Uterus (tissue), 4 donors: ENCODE results near the gene CHRNA4. TPM values are rescaled to one million over a fixed set of nuclear protein-coding genes. Genes with fewer than 3 reads are reported as not detected.
"Not testable (repeated sequence)": the region's sequence is repeated elsewhere in the genome, so short reads cannot be mapped to it uniquely, and the experiment has no call there.

Experiments used
- DNase-seq, 2 donors: peaks; one replicate each; pipeline ENCODE4 v3.0.0-alpha.2; 2019 to 2020
- H3K27ac ChIP-seq, 2 donors: fragments of 200-600 bp; sonication (generic); 1 replicate in 1 of 2; 2 replicates in 1 of 2; pipeline ENCODE4 v1.5.1; 2016 to 2018
- H3K27me3 ChIP-seq, 2 donors: fragments of 200-600 bp; sonication (generic); one replicate each; pipeline ENCODE4 v1.5.1; 2018 to 2019; ENCODE audit warnings: control low read depth in 1 of 2
- H3K36me3 ChIP-seq, 2 donors: fragments of 200-600 bp; sonication (generic); one replicate each; pipeline ENCODE4 v1.5.1; 2019; ENCODE audit warnings: control low read depth in 1 of 2
- H3K4me1 ChIP-seq, 2 donors: fragments of 200-600 bp; sonication (generic); one replicate each; pipeline ENCODE4 v1.5.1; 2018 to 2019; ENCODE audit warnings: control low read depth in 1 of 2
- H3K4me3 ChIP-seq, 2 donors: fragments of 200-600 bp; sonication (generic); 1 replicate in 1 of 2; 2 replicates in 1 of 2; pipeline ENCODE4 v1.5.1; 2018 to 2019; ENCODE audit warnings: mild to moderate bottlenecking in 1 of 2
- H3K9me3 ChIP-seq, 2 donors: fragments of 200-600 bp; sonication (generic); one replicate each; pipeline ENCODE4 v1.5.1; 2019; ENCODE audit warnings: control low read depth in 1 of 2
- CTCF ChIP-seq, 4 experiments: fragments of 200-600 bp in 2 of 4; fragments of 450-650 bp in 2 of 4; sonication (generic) in 2 of 4; IDR thresholded peaks; one replicate each; pipeline ENCODE4 v1.5.1; 2016 to 2019; ENCODE audit warnings: antibody characterized with exemption in 4 of 4, mild to moderate bottlenecking in 2 of 4, moderate library complexity in 1 of 4
- POLR2A ChIP-seq, 2 donors: fragments of 450-650 bp; IDR thresholded peaks; one replicate each; pipeline ENCODE4 v1.6.1; 2016; ENCODE audit warnings: antibody characterized with exemption in 2 of 2, mild to moderate bottlenecking in 1 of 2, moderate library complexity in 1 of 2
- intact Hi-C: fragments of 100-400 bp; cut with DNase I; formaldehyde crosslinking; loops from one replicate; pipeline ENCODE4 v1.15.1; 2023; ENCODE audit warnings: low total_unique reads
- total RNA-seq, 4 donors: library from RNA; depleted of rRNA in 3 of 4; stranded (reverse); fragments of >200 nt in 3 of 4; gene quantifications; one replicate each; pipeline versions ENCODE4 v1.1.0 to v1.2.4, GENCODE V29; 2014 to 2023
- donor health status: DM: yes; HTN: yes; CAD: no.

Gene CHRNA4
- total RNA-seq, 4 donors from 2014 or later: 0.21 to 1.5 TPM; not detected in 2

GRCh38 chr20:63337786-63338420 is 23.2 kb downstream of the CHRNA4 start:
- Histone ChIP-seq H3K36me3 (no peaks in the 10 kb centered on the region), H3K9me3 (no peaks in the 10 kb centered on the region), H3K27me3 (no peaks in the 10 kb centered on the region), H3K4me3 (no peak overlapping the region), H3K27ac (no peak overlapping the region), H3K4me1 (no peaks in the 10 kb centered on the region)
- no peak for DNase-seq
- no peak for TF ChIP-seq CTCF (IDR thresholded peaks at IDR 0.05)
- TF ChIP-seq POLR2A (IDR thresholded peaks at IDR 0.05): no peak
- intact Hi-C loops: no loop called here

GRCh38 chr20:63336232-63336752 is 24.9 kb downstream of the CHRNA4 start:
- Histone ChIP-seq H3K27ac (no peak overlapping the region), H3K27me3 (no peaks in the 10 kb centered on the region), H3K4me3 (no peak overlapping the region), H3K9me3 (peaks cover 0 to 3% of the 10 kb centered on the region in 2 donors), H3K4me1 (no peaks in the 10 kb centered on the region), H3K36me3 (no peaks in the 10 kb centered on the region)
- DNase-seq: no peak
- no peak for TF ChIP-seq POLR2A (IDR thresholded peaks at IDR 0.05)
- no peak for TF ChIP-seq CTCF (IDR thresholded peaks at IDR 0.05)
- intact Hi-C loops: no loop called here

- H3K4me1 ChIP-seq: no peaks in the 10 kb centered on the region
- TF ChIP-seq CTCF (IDR thresholded peaks at IDR 0.05): no peak
- no peak for TF ChIP-seq POLR2A (IDR thresholded peaks at IDR 0.05)
- DNase-seq: no peak
- peaks cover 0 to 3% of the 10 kb centered on the region in 2 donors for H3K9me3 ChIP-seq
- H3K36me3 ChIP-seq: no peaks in the 10 kb centered on the region
- intact Hi-C loops: no loop called here
- no peaks in the 10 kb centered on the region for H3K27me3 ChIP-seq
- no peak overlapping the region for H3K27ac ChIP-seq
- no peak overlapping the region for H3K4me3 ChIP-seq
Observed at GRCh38 chr20:63335711-63336110, 25.4 kb downstream of the CHRNA4 start.

GRCh38 chr20:63335060-63335459 is 26.1 kb downstream of the CHRNA4 start:
- intact Hi-C loops, DNase-seq, H3K36me3 ChIP-seq, H3K27me3 ChIP-seq, H3K4me3 ChIP-seq, H3K4me1 ChIP-seq, H3K9me3 ChIP-seq, H3K27ac ChIP-seq: not testable (repeated sequence)

- H3K9me3 ChIP-seq: peaks cover 0 to 3% of the 10 kb centered on the region in 2 donors
- no peak for TF ChIP-seq CTCF (IDR thresholded peaks at IDR 0.05)
- TF ChIP-seq POLR2A (IDR thresholded peaks at IDR 0.05): no peak
- H3K27ac ChIP-seq: no peak overlapping the region
- no peaks in the 10 kb centered on the region for H3K27me3 ChIP-seq
- no peaks in the 10 kb centered on the region for H3K4me1 ChIP-seq
- intact Hi-C loops: no loop called here
- no peak for DNase-seq
- no peak overlapping the region for H3K4me3 ChIP-seq
- no peaks in the 10 kb centered on the region for H3K36me3 ChIP-seq
Observed at GRCh38 chr20:63334356-63334755, 26.8 kb downstream of the CHRNA4 start.
